ENCODE data around the gene ASCC1. TPM values are rescaled to one million over a fixed set of nuclear protein-coding genes. Genes with fewer than 3 reads are reported as not detected.

Gene ASCC1
- 10 to 100 TPM; 21.6 to 53.5 (median 31.1) TPM for total RNA-seq
- polyA plus RNA-seq, result 10 to 100 TPM; 22.5 to 53.9 TPM
- long read RNA-seq, donor 1, transcript ASCC1-202 (10 exons, 2,002 nt), result major isoform, 53 of 117 reads
- long read RNA-seq, donor 1, partial matches to known transcripts, result 3 of 117 reads
- long read RNA-seq, donor 1, other reads (novel, unspliced or antisense), result 60 of 117 reads
- long read RNA-seq, donor 2, partial matches to known transcripts, result 213 of 356 reads
- long read RNA-seq, donor 2, other reads (novel, unspliced or antisense), result 137 of 356 reads
- long read RNA-seq, donor 3, transcript ASCC1-202 (10 exons, 2,002 nt), result major isoform, 6 of 25 reads
- long read RNA-seq, donor 3, partial matches to known transcripts, result 0 of 25 reads
- long read RNA-seq, donor 3, other reads (novel, unspliced or antisense), result 19 of 25 reads

- Histone ChIP-seq H3K36me3 (no peaks in the 10 kb centered on the region), H3K4me3 (peak within 1 kb of the TSS; percentile 77), H3K27ac (peak within 1 kb of the TSS; percentile 92 to 99), H3K27me3 (no peaks in the 10 kb centered on the region), H3K4me1 (ENCODE audit: insufficient read depth) (peaks cover 9% of the 10 kb centered on the region), H3K9me3 (no peaks in the 10 kb centered on the region)
- peak; percentile 92 to 96 (median 94) for DNase-seq
- 0 to 1% (median 1%) methylated on average over 62 to 64 of the region's 64 CpGs for WGBS, 3 donors
- TF ChIP-seq EP300 (IDR thresholded peaks at IDR 0.05) (peak; percentile 41), CTCF (IDR thresholded peaks at IDR 0.05) (peak in 2 of 3 donors; percentile 7 to 47), POLR2A (IDR thresholded peaks at IDR 0.05) (peak; percentile 99)
- intact Hi-C loops (cut with DNase I), result loop anchor here in 2 of 4 donors (1.0 to 10.0 kb wide), 7 partner anchors 57 to 251 kb away; partner anchors contain the start of genes CHST3 (in 2 of the 2) and DDIT4 (in 1 of the 2)
Measured at GRCh38 chr10:72215611-72216549, at the start of gene ASCC1, which contains the start of gene ANAPC16. Gene ASCC1 (minus strand): TSS chr10:72216276. CDS start chr10:72213298, 2,978 bp downstream. Gene ANAPC16 (plus strand): TSS chr10:72216012. CDS start chr10:72223915, 7,903 bp downstream.

DNA sequence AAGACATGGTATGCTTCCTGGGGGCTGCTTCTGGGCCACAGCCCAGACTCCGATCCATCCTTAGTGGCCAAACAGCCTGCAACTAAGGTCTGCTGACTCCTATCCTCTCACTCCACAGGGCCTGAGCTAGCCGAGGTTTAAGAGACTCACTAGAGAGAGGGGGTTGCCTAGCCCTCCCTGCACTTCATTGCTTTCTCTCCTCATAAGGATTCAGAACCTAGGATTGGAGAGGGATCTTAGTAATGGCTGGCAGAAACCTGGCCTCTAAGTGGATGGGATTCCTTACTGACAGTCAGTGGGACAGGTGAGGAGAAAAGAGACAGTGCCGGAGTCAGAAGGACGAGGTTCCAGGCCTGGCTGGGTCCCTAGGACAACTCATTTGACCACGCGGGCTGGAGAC lies 49.4 kb upstream of the ASCC1 start:
- Histone ChIP-seq H3K27ac (peak overlapping the region in 1 of 2 donors; percentile 23), H3K27me3 (no peaks in the 10 kb centered on the region), H3K4me3 (no peak overlapping the region), H3K4me1 (ENCODE audit: insufficient read depth) (peaks cover 5% of the 10 kb centered on the region), H3K9me3 (no peaks in the 10 kb centered on the region), H3K36me3 (no peaks in the 10 kb centered on the region)
- WGBS, 3 donors, result 79 to 80% (median 79%) methylated on average over 6 of the region's 6 CpGs
- no peak for DNase-seq
- intact Hi-C loops (cut with DNase I), result no loop called here
- TF ChIP-seq POLR2A (IDR thresholded peaks at IDR 0.05) (no peak), CTCF (IDR thresholded peaks at IDR 0.05) (no peak), EP300 (IDR thresholded peaks at IDR 0.05) (no peak)

- TF ChIP-seq CTCF (IDR thresholded peaks at IDR 0.05), result no peak
- no peak for TF ChIP-seq EP300 (IDR thresholded peaks at IDR 0.05)
- TF ChIP-seq POLR2A (IDR thresholded peaks at IDR 0.05), result no peak
- H3K4me3 ChIP-seq, result no peak overlapping the region
- no peaks in the 10 kb centered on the region for H3K36me3 ChIP-seq
- DNase-seq, result no peak
- intact Hi-C loops (cut with DNase I), result no loop called here
- H3K4me1 ChIP-seq (ENCODE audit: insufficient read depth), result peaks cover 14% of the 10 kb centered on the region
- H3K27ac ChIP-seq, result no peak overlapping the region
- WGBS, 3 donors, result 89 to 97% (median 96%) methylated on average over 1 of the region's 1 CpG
- no peaks in the 10 kb centered on the region for H3K27me3 ChIP-seq
- H3K9me3 ChIP-seq, result no peaks in the 10 kb centered on the region
Measured at GRCh38 chr10:72264536-72264935, 48.5 kb upstream of the ASCC1 start.

DNA sequence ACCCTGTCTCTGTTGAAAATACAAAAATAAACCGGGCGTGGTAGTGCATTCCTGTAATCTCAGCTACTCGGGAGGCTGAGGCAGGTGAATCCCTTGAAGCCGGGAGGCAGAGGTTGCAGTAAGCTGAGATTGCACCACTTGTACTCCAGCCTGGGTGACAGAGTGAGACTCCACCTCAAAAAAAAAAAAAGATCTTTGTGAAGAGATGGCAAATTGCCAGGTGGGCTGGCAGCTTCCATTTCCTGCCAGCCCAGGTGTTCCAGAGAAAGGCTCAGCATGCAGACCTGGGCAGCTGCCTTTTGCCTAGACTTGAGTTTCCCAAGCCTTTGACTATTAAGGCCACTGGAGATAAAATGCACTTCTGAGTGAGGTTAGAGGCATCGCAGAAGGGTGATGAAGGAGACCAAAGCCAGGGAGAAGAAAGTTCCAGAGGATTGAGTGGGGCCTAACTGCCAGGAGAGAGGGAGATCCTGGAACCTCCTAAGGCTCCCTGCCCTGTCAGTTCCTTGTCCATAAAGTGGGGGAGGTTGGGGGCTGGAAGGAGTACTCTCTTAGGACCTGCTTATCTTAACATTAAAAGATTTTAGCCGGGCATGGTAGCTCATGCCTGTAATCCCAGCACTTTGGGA lies 47.7 kb upstream of the ASCC1 start:
- Histone ChIP-seq H3K4me3 (no peak overlapping the region), H3K27ac (no peak overlapping the region), H3K9me3 (no peaks in the 10 kb centered on the region), H3K36me3 (no peaks in the 10 kb centered on the region), H3K27me3 (no peaks in the 10 kb centered on the region), H3K4me1 (ENCODE audit: insufficient read depth) (peaks cover 14% of the 10 kb centered on the region)
- TF ChIP-seq EP300 (IDR thresholded peaks at IDR 0.05), result no peak
- no peak for TF ChIP-seq CTCF (IDR thresholded peaks at IDR 0.05)
- TF ChIP-seq POLR2A (IDR thresholded peaks at IDR 0.05), result no peak
- intact Hi-C loops (cut with DNase I), result no loop called here
- DNase-seq, result no peak
- WGBS, 3 donors, result 84 to 89% (median 88%) methylated on average over 6 of the region's 6 CpGs
